GM18508 (cell line): ENCODE results near the gene CTNNA2.
"Not testable (repeated sequence)": the region's sequence is repeated elsewhere in the genome, so short reads cannot be mapped to it uniquely, and the experiment has no call there.

Experiments
- ATAC-seq: cut with Tn5 transposase; IDR thresholded peaks from one replicate; pipeline ENCODE4 v1.9.1; 2021; ENCODE audit warnings: moderate number of reproducible peaks; ENCODE audit not compliant: insufficient read depth, unreplicated experiment

The CTNNA2 gene

GRCh38 chr2:80120866-80121265 is 608.0 kb downstream of the CTNNA2 start:
- no peak for ATAC-seq

- no peak for ATAC-seq
Measured at GRCh38 chr2:80122675-80123074, 609.8 kb downstream of the CTNNA2 start.

GRCh38 chr2:80126596-80127189 is 613.8 kb downstream of the CTNNA2 start:
- ATAC-seq, result no peak

GRCh38 chr2:80128080-80128479 is 615.2 kb downstream of the CTNNA2 start:
- ATAC-seq, result no peak

GRCh38 chr2:80132281-80132680 is 619.4 kb downstream of the CTNNA2 start:
- ATAC-seq, result no peak

- ATAC-seq, result no peak
Measured at GRCh38 chr2:80135001-80135400, 622.1 kb downstream of the CTNNA2 start.

GRCh38 chr2:80136338-80136737 is 623.5 kb downstream of the CTNNA2 start:
- ATAC-seq, result no peak

GRCh38 chr2:80139001-80139400 is 626.1 kb downstream of the CTNNA2 start:
- ATAC-seq, result no peak

- ATAC-seq, result no peak
Measured at GRCh38 chr2:80141007-80141726, 628.3 kb downstream of the CTNNA2 start.

GRCh38 chr2:80145499-80145898 is 632.6 kb downstream of the CTNNA2 start:
- no peak for ATAC-seq

- ATAC-seq, result not testable (repeated sequence)
Measured at GRCh38 chr2:80146757-80147156, 633.9 kb downstream of the CTNNA2 start.

GRCh38 chr2:80147690-80148089 is 634.8 kb downstream of the CTNNA2 start:
- ATAC-seq, result no peak

- no peak for ATAC-seq
Measured at GRCh38 chr2:80148906-80149305, 636.1 kb downstream of the CTNNA2 start.

- ATAC-seq, result no peak
Measured at GRCh38 chr2:80149991-80150390, 637.1 kb downstream of the CTNNA2 start.

GRCh38 chr2:80151248-80151647 is 638.4 kb downstream of the CTNNA2 start:
- no peak for ATAC-seq

GRCh38 chr2:80151651-80152050 is 638.8 kb downstream of the CTNNA2 start:
- no peak for ATAC-seq

- no peak for ATAC-seq
Measured at GRCh38 chr2:80153151-80153550, 640.3 kb downstream of the CTNNA2 start.

- no peak for ATAC-seq
Measured at GRCh38 chr2:80153768-80154167, 640.9 kb downstream of the CTNNA2 start.

- ATAC-seq, result no peak
Measured at GRCh38 chr2:80154231-80154915, 641.5 kb downstream of the CTNNA2 start.

GRCh38 chr2:80164375-80164774 is 651.5 kb downstream of the CTNNA2 start:
- no peak for ATAC-seq

GRCh38 chr2:80166483-80167171 is 653.8 kb downstream of the CTNNA2 start:
- no peak for ATAC-seq
